ENCODE results near the gene YEATS4. TPM values are rescaled to one million over a fixed set of nuclear protein-coding genes. Genes with fewer than 3 reads are reported as not detected.

YEATS4 gene
- total and polyA plus RNA-seq, 12 donors = 5.6 to 57.9 (median 16.4) TPM

DNA sequence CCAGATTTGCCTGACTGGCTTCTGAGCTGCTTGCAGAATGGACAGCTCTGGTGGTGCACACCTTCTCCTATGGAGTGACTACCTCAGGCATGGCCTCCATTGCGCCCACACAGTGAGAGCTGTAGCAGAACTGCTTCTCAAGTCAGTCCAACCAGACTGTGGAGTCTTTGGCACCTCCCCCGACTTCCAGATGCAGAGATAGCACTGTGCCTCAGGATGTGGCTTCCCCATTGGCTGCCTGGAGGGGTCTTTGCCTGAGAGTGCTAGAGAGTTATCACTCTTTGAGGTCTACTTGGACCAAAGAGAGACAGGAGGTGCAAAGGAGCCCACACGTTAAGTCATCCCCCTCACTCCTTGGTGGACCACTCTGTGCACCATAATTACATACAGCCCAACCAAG, 65.9 kb downstream of the YEATS4 start:
- no peaks in the 10 kb centered on the region for H3K36me3 ChIP-seq (replicated peaks in 1 of 2)
- no peak for DNase-seq

DNA sequence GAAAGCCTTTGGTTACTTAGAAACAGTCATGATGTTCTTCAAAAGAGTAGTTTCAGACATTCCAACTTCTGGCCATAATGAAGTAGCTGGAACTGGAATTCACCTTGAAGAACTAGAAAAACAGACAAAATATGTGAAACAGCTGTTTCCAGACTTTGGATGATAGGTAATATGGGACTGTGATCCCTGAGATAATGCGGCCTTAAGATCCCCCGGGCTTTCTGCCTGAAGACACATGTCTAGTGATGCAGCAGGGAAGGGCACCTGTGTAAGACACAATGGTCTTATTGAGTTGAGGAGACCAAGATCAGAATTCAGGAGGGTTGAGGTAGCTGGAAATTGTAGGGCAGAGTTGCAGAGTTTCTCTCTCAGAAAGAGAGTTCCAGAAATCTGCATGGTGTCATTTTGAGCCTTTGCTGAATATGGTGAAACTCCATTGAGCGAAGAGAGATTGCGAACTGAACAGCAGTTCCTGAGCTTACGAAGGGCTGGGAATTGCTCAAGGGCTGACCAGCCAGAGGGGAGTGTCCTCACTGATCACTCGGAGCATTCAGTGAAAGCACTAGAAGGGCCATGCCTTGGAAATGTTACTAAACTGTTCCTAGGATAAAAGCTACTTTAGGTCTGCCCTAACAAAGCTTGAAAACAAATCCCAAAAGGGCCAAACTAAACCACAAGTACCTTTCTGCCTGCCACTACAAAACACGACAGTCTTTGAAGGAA, 69.0 kb downstream of the YEATS4 start:
- WGBS, 4 donors = 76 to 87% (median 82%) methylated on average over 7 of the region's 7 CpGs
- Histone ChIP-seq H3K4me1 (replicated peaks in 1 of 2) (no peaks in the 10 kb centered on the region), H3K36me3 (replicated peaks in 1 of 2) (no peaks in the 10 kb centered on the region), H3K27ac (no peak overlapping the region), H3K27me3 (no peaks in the 10 kb centered on the region), H3K4me3 (no peak overlapping the region), H3K9me3 (replicated peaks in 1 of 3) (no peaks in the 10 kb centered on the region)
- no peak for DNase-seq
- intact Hi-C loops (cut with DNase I) = no loop called here
- TF ChIP-seq, protein P1, sequence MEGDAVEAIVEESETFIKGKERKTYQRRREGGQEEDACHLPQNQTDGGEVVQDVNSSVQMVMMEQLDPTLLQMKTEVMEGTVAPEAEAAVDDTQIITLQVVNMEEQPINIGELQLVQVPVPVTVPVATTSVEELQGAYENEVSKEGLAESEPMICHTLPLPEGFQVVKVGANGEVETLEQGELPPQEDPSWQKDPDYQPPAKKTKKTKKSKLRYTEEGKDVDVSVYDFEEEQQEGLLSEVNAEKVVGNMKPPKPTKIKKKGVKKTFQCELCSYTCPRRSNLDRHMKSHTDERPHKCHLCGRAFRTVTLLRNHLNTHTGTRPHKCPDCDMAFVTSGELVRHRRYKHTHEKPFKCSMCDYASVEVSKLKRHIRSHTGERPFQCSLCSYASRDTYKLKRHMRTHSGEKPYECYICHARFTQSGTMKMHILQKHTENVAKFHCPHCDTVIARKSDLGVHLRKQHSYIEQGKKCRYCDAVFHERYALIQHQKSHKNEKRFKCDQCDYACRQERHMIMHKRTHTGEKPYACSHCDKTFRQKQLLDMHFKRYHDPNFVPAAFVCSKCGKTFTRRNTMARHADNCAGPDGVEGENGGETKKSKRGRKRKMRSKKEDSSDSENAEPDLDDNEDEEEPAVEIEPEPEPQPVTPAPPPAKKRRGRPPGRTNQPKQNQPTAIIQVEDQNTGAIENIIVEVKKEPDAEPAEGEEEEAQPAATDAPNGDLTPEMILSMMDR (IDR thresholded peaks at IDR 0.05) = no peak
- TF ChIP-seq POLR2A (IDR thresholded peaks at IDR 0.05) = no peak

More for the DNA sequence above, 65.9 kb downstream of the YEATS4 start:
- no peak overlapping the region for H3K27ac ChIP-seq
- 84 to 100% (median 92%) methylated on average over 2 to 3 of the region's 3 CpGs for WGBS, 4 donors
- H3K4me3 ChIP-seq = no peak overlapping the region
- intact Hi-C loops (cut with DNase I) = no loop called here
- H3K4me1 ChIP-seq (replicated peaks in 1 of 2) = no peaks in the 10 kb centered on the region
- H3K27me3 ChIP-seq = no peaks in the 10 kb centered on the region
- no peaks in the 10 kb centered on the region for H3K9me3 ChIP-seq (replicated peaks in 1 of 3)
- TF ChIP-seq, protein P1 (IDR thresholded peaks at IDR 0.05) = no peak

DNA sequence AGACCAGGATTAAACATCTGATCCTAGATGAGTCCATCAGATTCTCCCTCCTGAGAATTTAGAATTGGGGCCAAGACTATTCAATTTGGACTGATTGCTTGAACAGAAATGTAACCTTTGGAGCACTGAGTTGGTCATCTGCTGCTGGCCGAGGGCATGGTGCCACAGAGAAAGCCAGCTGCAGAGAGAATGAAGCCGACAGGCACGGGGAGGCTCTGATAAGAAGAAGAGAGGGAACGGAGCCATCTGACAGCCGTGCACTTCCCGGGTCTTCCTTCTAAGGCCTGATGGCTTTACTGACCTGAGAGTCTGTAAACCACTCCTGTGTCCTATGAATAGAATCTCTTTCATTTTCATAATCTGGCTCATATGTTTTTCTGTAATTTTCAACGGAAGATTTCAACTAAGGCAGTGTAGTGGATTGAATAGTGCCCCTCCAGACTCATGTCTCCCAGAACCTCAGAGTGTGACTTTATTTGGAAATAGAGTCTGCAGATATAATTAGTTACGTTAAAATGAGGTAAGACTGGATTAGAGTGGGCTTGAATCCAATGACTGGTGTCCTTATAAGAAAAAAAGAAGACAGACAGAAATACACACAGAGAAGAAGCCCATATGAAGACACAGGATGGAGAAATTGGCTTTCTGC, 71.5 kb downstream of the YEATS4 start:
- Histone ChIP-seq H3K27ac (no peak overlapping the region), H3K4me1 (replicated peaks in 1 of 2) (peaks cover 0 to 3% of the 10 kb centered on the region in 2 donors), H3K4me3 (no peak overlapping the region), H3K27me3 (no peaks in the 10 kb centered on the region), H3K36me3 (replicated peaks in 1 of 2) (no peaks in the 10 kb centered on the region), H3K9me3 (replicated peaks in 1 of 3) (no peaks in the 10 kb centered on the region)
- intact Hi-C loops (cut with DNase I) = no loop called here
- DNase-seq = peak in 5 of 7 donors; percentile 19 to 57 (median 25)
- WGBS, 4 donors = 62 to 72% (median 70%) methylated on average over 8 of the region's 8 CpGs
- TF ChIP-seq, protein P1 (IDR thresholded peaks at IDR 0.05) = no peak
- no peak for TF ChIP-seq POLR2A (IDR thresholded peaks at IDR 0.05)

DNA sequence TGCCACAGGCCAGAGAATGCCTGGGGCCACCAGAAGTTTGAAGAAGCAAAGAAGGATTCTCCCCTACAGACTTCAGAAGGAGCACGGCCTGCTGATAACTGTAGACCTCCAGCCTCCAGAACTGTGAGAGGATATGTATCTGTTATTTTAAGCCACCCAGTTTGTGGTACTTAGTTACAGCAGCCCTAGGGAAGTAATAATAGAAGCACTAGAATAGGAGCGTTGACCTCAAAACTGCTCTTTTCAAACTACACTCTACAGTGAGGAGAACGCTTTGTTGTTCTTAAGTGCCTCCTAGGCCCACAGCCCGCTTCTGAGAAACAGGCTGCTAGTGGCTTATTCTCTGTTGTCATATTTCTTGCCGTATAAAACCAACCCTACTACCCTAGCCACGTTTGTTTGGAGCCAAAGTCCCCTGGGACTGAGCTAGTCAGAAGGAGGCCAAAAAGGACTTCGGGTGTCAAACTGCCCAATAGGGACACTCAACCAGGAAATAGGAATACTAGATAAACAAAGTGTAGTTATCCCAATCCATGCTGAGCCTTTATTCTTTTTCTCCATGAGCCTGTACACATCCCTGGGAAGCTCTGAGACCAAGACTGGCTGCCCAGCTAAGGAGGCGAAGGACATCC, 72.2 kb downstream of the YEATS4 start:
- H3K27ac ChIP-seq = no peak overlapping the region
- TF ChIP-seq, protein P1 (IDR thresholded peaks at IDR 0.05) = no peak
- no peak for TF ChIP-seq POLR2A (IDR thresholded peaks at IDR 0.05)
- no peaks in the 10 kb centered on the region for H3K36me3 ChIP-seq (replicated peaks in 1 of 2)
- no peak overlapping the region for H3K4me3 ChIP-seq
- no peak for DNase-seq
- H3K27me3 ChIP-seq = no peaks in the 10 kb centered on the region
- intact Hi-C loops (cut with DNase I) = no loop called here
- 67 to 96% (median 82%) methylated on average over 8 of the region's 8 CpGs for WGBS, 4 donors
- peaks cover 0 to 3% of the 10 kb centered on the region in 2 donors for H3K4me1 ChIP-seq (replicated peaks in 1 of 2)
- no peaks in the 10 kb centered on the region for H3K9me3 ChIP-seq (replicated peaks in 1 of 3)
